Thyroid gland (tissue), 4 donors: Measurements from ENCODE around the gene SLC22A4. TPM values are rescaled to one million over a fixed set of nuclear protein-coding genes. Genes with fewer than 3 reads are reported as not detected.

Experiments used
- DNase-seq, 2 donors: peaks; one replicate each; pipeline ENCODE4 v3.0.0-alpha.2; 2019
- H3K27ac ChIP-seq, 3 donors: fragments of 200-600 bp; sonication (generic); 1 replicate in 2 of 3; 2 replicates in 1 of 3; pipeline ENCODE4 v1.5.1; 2016 to 2019; ENCODE audit warnings: mild to moderate bottlenecking in 1 of 3, moderate library complexity in 1 of 3
- H3K27me3 ChIP-seq: fragments of 200-600 bp; sonication (generic); one replicate; pipeline ENCODE4 v1.5.1; 2019
- H3K36me3 ChIP-seq, 2 donors: fragments of 200-600 bp; sonication (generic); one replicate each; pipeline ENCODE4 v1.5.1; 2016 to 2019
- H3K4me1 ChIP-seq, 2 donors: fragments of 200-600 bp; sonication (generic); one replicate each; pipeline ENCODE4 v1.5.1; 2017 to 2019
- H3K4me3 ChIP-seq, 3 donors: fragments of 200-600 bp; sonication (generic); replicated peaks in 1 of 3; 1 replicate in 2 of 3; 2 replicates in 1 of 3; pipeline ENCODE4 v1.5.1; 2016; ENCODE audit warnings: mild to moderate bottlenecking in 1 of 3
- H3K9me3 ChIP-seq: fragments of 200-600 bp; sonication (generic); one replicate; pipeline ENCODE4 v1.5.1; 2017
- POLR2A ChIP-seq, 2 donors: fragments of 450-650 bp; IDR thresholded peaks; one replicate each; pipeline ENCODE4 v1.6.1; 2017; ENCODE audit warnings: antibody characterized with exemption in 2 of 2, mild to moderate bottlenecking in 2 of 2, moderate library complexity in 1 of 2
- WGBS, 2 donors: methylation state at CpG; one replicate each; pipeline ENCODE4 v1.1.5; 2017; 5-methylcytosine and 5-hydroxymethylcytosine counted together
- intact Hi-C: fragments of 100-400 bp; cut with DNase I; formaldehyde crosslinking; loops from one replicate; pipeline ENCODE4 v1.15.1; 2023
- total RNA-seq, 4 donors: library from RNA; depleted of rRNA; stranded (reverse); fragments of >200 nt; gene quantifications; one replicate each; pipeline ENCODE4 v1.2.3, GENCODE V29; 2016
- TF ChIP-seq, protein P1 (sequence below), 6 experiments: fragments of 200-600 bp in 3 of 6; fragments of 450-650 bp in 3 of 6; sonication (generic) in 3 of 6; IDR thresholded peaks; one replicate each; pipeline ENCODE4 v1.5.1; 2016 to 2019; ENCODE audit warnings: antibody characterized with exemption in 6 of 6, mild to moderate bottlenecking in 2 of 6, inconsistent platforms in 1 of 6, moderate library complexity in 1 of 6

Gene SLC22A4
- total RNA-seq, 4 donors from 2014 or later: 0.54 to 0.78 TPM; not detected in 2

DNA sequence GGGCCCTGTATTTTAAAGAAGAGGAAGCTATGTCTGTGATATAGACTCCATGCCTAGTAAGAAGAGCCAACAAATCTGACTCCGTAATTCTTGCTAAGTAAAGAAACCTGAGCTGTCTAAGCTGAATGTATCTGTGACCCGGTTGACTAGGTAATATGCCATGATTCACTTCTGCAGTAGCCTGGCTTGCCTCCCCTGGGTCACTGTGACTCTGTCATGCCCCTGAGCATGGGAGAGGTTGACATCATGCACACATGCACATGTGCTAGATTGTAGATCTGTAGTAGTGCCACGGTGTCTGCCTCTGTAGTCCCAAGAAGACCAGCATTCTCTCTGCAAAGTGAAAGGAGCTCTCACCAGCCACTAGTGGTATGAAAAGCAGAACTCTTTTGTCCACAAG, 84.4 kb downstream of the SLC22A4 start:
- Histone ChIP-seq H3K9me3 (no peaks in the 10 kb centered on the region), H3K27ac (no peak overlapping the region), H3K36me3 (peaks cover 0 to 5% of the 10 kb centered on the region in 2 donors), H3K27me3 (no peaks in the 10 kb centered on the region), H3K4me3 (no peak overlapping the region), H3K4me1 (no peaks in the 10 kb centered on the region)
- intact Hi-C loops: no loop called here
- 85 to 88% methylated on average over 2 to 3 of the region's 3 CpGs for whole genome bisulfite sequencing, 2 donors
- DNase-seq: no peak
- TF ChIP-seq, protein P1, sequence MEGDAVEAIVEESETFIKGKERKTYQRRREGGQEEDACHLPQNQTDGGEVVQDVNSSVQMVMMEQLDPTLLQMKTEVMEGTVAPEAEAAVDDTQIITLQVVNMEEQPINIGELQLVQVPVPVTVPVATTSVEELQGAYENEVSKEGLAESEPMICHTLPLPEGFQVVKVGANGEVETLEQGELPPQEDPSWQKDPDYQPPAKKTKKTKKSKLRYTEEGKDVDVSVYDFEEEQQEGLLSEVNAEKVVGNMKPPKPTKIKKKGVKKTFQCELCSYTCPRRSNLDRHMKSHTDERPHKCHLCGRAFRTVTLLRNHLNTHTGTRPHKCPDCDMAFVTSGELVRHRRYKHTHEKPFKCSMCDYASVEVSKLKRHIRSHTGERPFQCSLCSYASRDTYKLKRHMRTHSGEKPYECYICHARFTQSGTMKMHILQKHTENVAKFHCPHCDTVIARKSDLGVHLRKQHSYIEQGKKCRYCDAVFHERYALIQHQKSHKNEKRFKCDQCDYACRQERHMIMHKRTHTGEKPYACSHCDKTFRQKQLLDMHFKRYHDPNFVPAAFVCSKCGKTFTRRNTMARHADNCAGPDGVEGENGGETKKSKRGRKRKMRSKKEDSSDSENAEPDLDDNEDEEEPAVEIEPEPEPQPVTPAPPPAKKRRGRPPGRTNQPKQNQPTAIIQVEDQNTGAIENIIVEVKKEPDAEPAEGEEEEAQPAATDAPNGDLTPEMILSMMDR (IDR thresholded peaks at IDR 0.05): no peak
- TF ChIP-seq POLR2A (IDR thresholded peaks at IDR 0.05): no peak

DNA sequence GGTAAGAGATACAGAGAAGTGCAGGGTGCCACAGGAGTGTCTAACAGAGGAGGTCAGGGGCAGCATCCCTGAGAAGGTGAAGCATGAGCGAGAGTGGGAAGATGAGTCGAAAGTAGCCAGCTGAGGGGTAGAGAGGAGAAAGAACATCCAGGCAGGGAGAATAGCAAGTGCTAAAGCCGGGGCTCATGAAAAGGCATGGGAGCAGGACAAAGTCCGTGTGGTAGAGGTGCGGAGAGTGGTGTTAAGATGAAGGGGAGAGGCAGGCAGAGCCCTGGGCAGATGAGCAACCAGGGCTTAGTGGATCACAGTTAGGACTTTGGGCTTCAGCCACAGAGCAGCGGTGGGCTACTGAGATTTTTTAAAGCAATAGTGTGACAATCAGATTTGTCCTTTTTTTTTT, 85.9 kb downstream of the SLC22A4 start:
- H3K4me3 ChIP-seq: no peak overlapping the region
- H3K36me3 ChIP-seq: peaks cover 8 to 11% of the 10 kb centered on the region in 2 donors
- H3K27me3 ChIP-seq: no peaks in the 10 kb centered on the region
- no peak overlapping the region for H3K27ac ChIP-seq
- WGBS, 2 donors: 93 to 95% methylated on average over 6 of the region's 6 CpGs
- intact Hi-C loops: loop anchor here (10.0 kb wide), 1 partner anchor 445 kb away; no protein-coding TSS in a partner anchor
- TF ChIP-seq, protein P1 (IDR thresholded peaks at IDR 0.05): no peak
- no peak for TF ChIP-seq POLR2A (IDR thresholded peaks at IDR 0.05)
- DNase-seq: no peak
- no peaks in the 10 kb centered on the region for H3K9me3 ChIP-seq
- H3K4me1 ChIP-seq: no peaks in the 10 kb centered on the region

DNA sequence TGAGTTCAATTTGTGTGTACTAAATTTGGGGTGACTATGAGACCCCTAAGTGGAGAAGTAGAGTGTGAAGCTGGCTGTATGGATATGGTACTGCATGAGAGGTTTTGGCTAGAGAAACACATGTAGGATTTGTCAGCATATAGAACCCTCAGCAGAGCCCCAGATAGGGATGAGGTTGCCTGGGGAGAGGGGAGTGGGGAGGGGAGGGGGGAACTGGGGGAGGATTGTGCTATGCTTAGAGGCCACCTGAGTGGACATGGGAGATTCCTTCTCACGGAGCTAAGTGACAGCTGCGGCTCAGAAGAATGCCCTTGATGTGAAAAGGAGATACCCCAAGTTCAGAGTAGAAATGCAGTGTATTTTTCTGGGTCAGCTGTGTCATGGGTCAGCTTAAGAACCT, 86.5 kb downstream of the SLC22A4 start:
- Histone ChIP-seq H3K27ac (no peak overlapping the region), H3K9me3 (no peaks in the 10 kb centered on the region), H3K27me3 (no peaks in the 10 kb centered on the region), H3K4me3 (no peak overlapping the region), H3K4me1 (peaks cover 0 to 5% of the 10 kb centered on the region in 2 donors), H3K36me3 (peaks cover 8 to 11% of the 10 kb centered on the region in 2 donors)
- TF ChIP-seq, protein P1 (IDR thresholded peaks at IDR 0.05): no peak
- no peak for TF ChIP-seq POLR2A (IDR thresholded peaks at IDR 0.05)
- DNase-seq: no peak
- intact Hi-C loops: loop anchor here (10.0 kb wide), 1 partner anchor 444 kb away; no protein-coding TSS in a partner anchor
- 77 to 78% methylated on average over 2 of the region's 2 CpGs for WGBS, 2 donors

DNA sequence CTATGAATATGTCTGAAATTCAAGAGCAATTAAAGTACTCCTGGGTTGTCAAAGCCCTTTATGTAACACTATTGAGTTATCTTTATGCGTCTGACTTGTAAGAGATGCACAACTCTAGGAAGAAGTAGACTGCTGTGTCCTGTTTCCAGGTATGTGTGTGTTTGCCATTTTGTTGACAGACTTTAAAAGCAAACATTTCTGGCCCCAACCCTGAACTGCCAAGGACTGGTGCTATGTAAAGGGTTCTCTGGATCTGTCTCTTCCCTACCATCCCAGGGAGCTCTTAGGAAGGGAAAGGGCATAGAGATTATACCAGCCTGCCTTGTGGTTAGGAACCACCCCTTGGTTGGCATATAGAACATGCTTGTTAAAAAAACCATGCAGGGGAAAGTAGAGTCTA, 87.4 kb downstream of the SLC22A4 start:
- TF ChIP-seq POLR2A (IDR thresholded peaks at IDR 0.05): no peak
- TF ChIP-seq, protein P1 (IDR thresholded peaks at IDR 0.05): no peak
- Histone ChIP-seq H3K4me1 (peaks cover 0 to 14% of the 10 kb centered on the region in 2 donors), H3K36me3 (peaks cover 8 to 11% of the 10 kb centered on the region in 2 donors), H3K4me3 (no peak overlapping the region), H3K9me3 (no peaks in the 10 kb centered on the region), H3K27me3 (no peaks in the 10 kb centered on the region), H3K27ac (no peak overlapping the region)
- 94 to 100% methylated on average over 1 of the region's 1 CpG for WGBS, 2 donors
- intact Hi-C loops: loop anchor here (10.0 kb wide), 1 partner anchor 443 kb away; no protein-coding TSS in a partner anchor
- no peak for DNase-seq

DNA sequence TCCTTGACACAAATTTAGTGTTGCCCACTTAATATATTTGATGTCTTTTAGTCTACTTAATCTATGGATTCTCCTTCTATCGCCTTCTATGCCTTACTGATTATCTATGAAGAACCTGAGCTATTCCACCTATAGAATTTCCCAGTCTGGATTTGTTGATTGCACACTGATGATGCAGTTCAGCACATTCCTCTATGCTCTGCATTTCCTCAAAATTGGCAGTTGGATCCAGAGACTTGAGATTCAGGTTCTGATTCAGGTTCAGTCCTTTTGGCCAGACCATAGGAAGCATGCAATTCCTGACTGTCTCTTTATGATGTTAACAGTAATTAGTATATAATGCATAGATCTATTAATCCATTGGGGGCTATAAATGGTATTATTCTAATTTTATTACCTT, 89.1 kb downstream of the SLC22A4 start:
- TF ChIP-seq, protein P1 (IDR thresholded peaks at IDR 0.05): no peak
- TF ChIP-seq POLR2A (IDR thresholded peaks at IDR 0.05): no peak
- intact Hi-C loops: loop anchor here (10.0 kb wide), 1 partner anchor 442 kb away; no protein-coding TSS in a partner anchor
- Histone ChIP-seq H3K4me1 (peaks cover 14 to 31% of the 10 kb centered on the region in 2 donors), H3K4me3 (no peak overlapping the region), H3K36me3 (peaks cover 8 to 10% of the 10 kb centered on the region in 2 donors), H3K9me3 (no peaks in the 10 kb centered on the region), H3K27ac (no peak overlapping the region), H3K27me3 (no peaks in the 10 kb centered on the region)
- DNase-seq: no peak
- WGBS, 2 donors: 98 to 100% methylated on average over 1 of the region's 1 CpG
